ENCODE results near the gene CNKSR1. TPM values are rescaled to one million over a fixed set of nuclear protein-coding genes. Genes with fewer than 3 reads are reported as not detected.

The CNKSR1 gene
- total and polyA plus RNA-seq, 2 of the 8 experiments (the other 6 are each of a cell fraction or from before 2014, with no cell fraction given): 13.9 to 14.5 TPM

- TF ChIP-seq GTF2F1 (IDR thresholded peaks at IDR 0.05; ENCODE audit: borderline replicate concordance, low read depth, low read length) (no peak), YY1 (IDR thresholded peaks at IDR 0.05; ENCODE audit: low read depth, low read length) (no peak), SAP30 (IDR thresholded peaks at IDR 0.05; ENCODE audit: insufficient read depth, insufficient replicate concordance, low read length) (no peak), HDAC6 (IDR thresholded peaks at IDR 0.05; ENCODE audit: low read depth, low read length) (no peak), JUN (IDR thresholded peaks at IDR 0.05; ENCODE audit: low read depth, low read length) (no peak), POLR2A (IDR thresholded peaks at IDR 0.05; ENCODE audit: control extremely low read depth in 1 of 2, low read depth in 2 of 2, low read length in 2 of 2) (no peak), RXRA (IDR thresholded peaks at IDR 0.05; ENCODE audit: insufficient read depth, low read depth, low read length) (no peak)
These were observed 13.0 kb upstream of the CNKSR1 start (continued) for GRCh38 chr1:26164036-26164860.
